ENCODE results near the gene CDH4.

Gene CDH4

GRCh38 chr20:61922936-61923335, 670.9 kb downstream of the CDH4 start:
- DNase-seq (ENCODE audit: low spot score) = no peak
- in situ Hi-C loops (cut with MboI; ENCODE audit: low sequenced_read_pairs, unreplicated experiment) = no loop called here
- TF ChIP-seq, protein P1, sequence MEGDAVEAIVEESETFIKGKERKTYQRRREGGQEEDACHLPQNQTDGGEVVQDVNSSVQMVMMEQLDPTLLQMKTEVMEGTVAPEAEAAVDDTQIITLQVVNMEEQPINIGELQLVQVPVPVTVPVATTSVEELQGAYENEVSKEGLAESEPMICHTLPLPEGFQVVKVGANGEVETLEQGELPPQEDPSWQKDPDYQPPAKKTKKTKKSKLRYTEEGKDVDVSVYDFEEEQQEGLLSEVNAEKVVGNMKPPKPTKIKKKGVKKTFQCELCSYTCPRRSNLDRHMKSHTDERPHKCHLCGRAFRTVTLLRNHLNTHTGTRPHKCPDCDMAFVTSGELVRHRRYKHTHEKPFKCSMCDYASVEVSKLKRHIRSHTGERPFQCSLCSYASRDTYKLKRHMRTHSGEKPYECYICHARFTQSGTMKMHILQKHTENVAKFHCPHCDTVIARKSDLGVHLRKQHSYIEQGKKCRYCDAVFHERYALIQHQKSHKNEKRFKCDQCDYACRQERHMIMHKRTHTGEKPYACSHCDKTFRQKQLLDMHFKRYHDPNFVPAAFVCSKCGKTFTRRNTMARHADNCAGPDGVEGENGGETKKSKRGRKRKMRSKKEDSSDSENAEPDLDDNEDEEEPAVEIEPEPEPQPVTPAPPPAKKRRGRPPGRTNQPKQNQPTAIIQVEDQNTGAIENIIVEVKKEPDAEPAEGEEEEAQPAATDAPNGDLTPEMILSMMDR (IDR thresholded peaks at IDR 0.05; ENCODE audit: borderline replicate concordance, control extremely low read depth, extremely low read depth, insufficient read depth, missing control alignments) = no peak

DNA sequence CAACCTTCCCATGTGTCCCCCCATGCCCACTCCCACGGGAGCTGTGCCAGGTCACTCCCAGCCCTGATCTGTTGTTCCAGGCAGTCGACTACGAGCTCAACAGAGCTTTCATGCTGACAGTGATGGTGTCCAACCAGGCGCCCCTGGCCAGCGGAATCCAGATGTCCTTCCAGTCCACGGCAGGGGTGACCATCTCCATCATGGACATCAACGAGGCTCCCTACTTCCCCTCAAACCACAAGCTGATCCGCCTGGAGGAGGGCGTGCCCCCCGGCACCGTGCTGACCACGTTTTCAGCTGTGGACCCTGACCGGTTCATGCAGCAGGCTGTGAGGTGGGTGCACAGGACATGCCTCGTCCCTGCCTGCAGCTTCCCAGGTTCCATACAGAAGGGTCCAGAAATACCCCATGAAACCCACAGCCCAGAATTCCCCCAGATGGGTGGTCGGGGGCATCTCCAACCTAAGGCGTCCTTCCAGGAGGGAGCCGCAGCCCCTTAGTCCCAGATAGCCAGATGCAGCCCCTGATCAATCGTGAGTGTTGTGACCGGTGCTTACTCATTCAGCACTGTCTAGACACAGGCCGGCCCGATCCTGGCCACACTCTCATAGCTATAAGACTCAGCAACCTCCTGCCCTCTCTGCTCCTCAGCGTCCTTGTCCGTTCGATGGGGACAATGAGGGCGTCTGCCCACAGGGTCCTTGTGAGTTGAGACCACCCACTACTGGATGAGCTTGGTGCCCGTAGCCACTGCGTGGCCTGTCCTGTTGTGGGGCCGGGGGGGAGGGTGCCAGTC, 671.5 kb downstream of the CDH4 start:
- DNase-seq (ENCODE audit: low spot score) = no peak
- TF ChIP-seq, protein P1 (IDR thresholded peaks at IDR 0.05; ENCODE audit: borderline replicate concordance, control extremely low read depth, extremely low read depth, insufficient read depth, missing control alignments) = no peak
- in situ Hi-C loops (cut with MboI; ENCODE audit: low sequenced_read_pairs, unreplicated experiment) = no loop called here

- TF ChIP-seq, protein P1 (IDR thresholded peaks at IDR 0.05; ENCODE audit: borderline replicate concordance, control extremely low read depth, extremely low read depth, insufficient read depth, missing control alignments) = no peak
- in situ Hi-C loops (cut with MboI; ENCODE audit: low sequenced_read_pairs, unreplicated experiment) = no loop called here
- DNase-seq (ENCODE audit: low spot score) = no peak
Observed at GRCh38 chr20:61924211-61924857, 672.3 kb downstream of the CDH4 start.

DNA sequence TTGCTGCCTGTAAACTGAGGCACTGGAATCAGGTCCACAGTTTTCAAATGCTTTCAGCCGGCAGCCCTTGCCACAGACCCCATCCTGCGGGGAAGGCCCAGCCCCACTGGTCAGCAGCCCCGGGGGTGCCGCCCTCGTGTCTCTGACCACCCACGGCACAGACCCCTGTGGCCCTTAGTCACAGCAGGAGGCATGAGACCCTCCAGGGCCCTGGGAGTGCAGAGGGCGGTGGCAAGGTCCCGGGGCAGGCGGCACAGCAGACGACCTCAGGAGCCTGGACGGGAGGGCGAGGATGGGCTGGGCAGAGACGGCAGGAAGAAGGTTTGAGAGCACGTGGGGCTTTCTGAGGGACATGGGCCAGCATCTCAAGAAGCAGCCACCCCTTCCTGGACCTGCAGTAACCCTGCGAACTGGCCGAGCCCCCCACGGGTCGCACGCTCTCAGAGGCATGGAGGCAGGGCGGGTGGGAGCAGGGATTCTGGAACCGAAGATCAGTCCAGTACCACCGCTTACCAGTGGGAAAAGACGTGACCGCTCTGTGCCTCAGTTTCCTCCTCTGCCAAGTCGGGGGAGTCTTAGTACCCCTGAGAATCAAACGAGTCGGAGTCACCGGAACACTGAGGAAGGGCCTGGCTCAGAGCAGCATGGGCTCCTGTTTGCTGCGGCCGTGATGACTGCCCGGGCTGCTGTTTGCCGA, 672.9 kb downstream of the CDH4 start:
- in situ Hi-C loops (cut with MboI; ENCODE audit: low sequenced_read_pairs, unreplicated experiment) = no loop called here
- DNase-seq (ENCODE audit: low spot score) = no peak
- TF ChIP-seq, protein P1 (IDR thresholded peaks at IDR 0.05; ENCODE audit: borderline replicate concordance, control extremely low read depth, extremely low read depth, insufficient read depth, missing control alignments) = no peak

GRCh38 chr20:61925555-61926252, 673.6 kb downstream of the CDH4 start:
- TF ChIP-seq, protein P1 (IDR thresholded peaks at IDR 0.05; ENCODE audit: borderline replicate concordance, control extremely low read depth, extremely low read depth, insufficient read depth, missing control alignments) = no peak
- in situ Hi-C loops (cut with MboI; ENCODE audit: low sequenced_read_pairs, unreplicated experiment) = no loop called here
- no peak for DNase-seq (ENCODE audit: low spot score)

- TF ChIP-seq, protein P1 (IDR thresholded peaks at IDR 0.05; ENCODE audit: borderline replicate concordance, control extremely low read depth, extremely low read depth, insufficient read depth, missing control alignments) = no peak
- in situ Hi-C loops (cut with MboI; ENCODE audit: low sequenced_read_pairs, unreplicated experiment) = no loop called here
- DNase-seq (ENCODE audit: low spot score) = no peak
Observed at GRCh38 chr20:61926253-61926613, 674.2 kb downstream of the CDH4 start.
